SK-N-SH (cell line): ENCODE results near the gene KRT73. TPM values are rescaled to one million over a fixed set of nuclear protein-coding genes. Genes with fewer than 3 reads are reported as not detected.

Experiments used
- CTCF ChIA-PET: fragments of 300-600, 350-600 bp; formaldehyde crosslinking; extraction: SDS; loops from one replicate; lab custom pipeline; 2021; lab: Yijun Ruan, JAX
- POLR2A ChIA-PET: fragments of 350-600 bp; sonication (Branson Sonifier 250); formaldehyde crosslinking; extraction: SDS; loops from one replicate; lab custom pipeline; 2020; ENCODE audit warnings: antibody characterized with exemption, inconsistent platforms; lab: Yijun Ruan, JAX
- DNase-seq: peaks from one replicate; pipeline ENCODE4 v3.0.0; 2012
- H2AFZ ChIP-seq: fragments of 200-600 bp; sonication (generic); 2 replicates; pipeline ENCODE4 v1.8.1; 2016; ENCODE audit warnings: antibody characterized with exemption, mild to moderate bottlenecking, low read depth
- H3F3A ChIP-seq: fragments of 200-600 bp; sonication (generic); replicated peaks from 2 replicates; pipeline ENCODE3; 2016; ENCODE audit warnings: antibody characterized with exemption, mild to moderate bottlenecking; ENCODE audit not compliant: insufficient read depth
- H3K27ac ChIP-seq, 2 experiments: fragments of 200-500 bp in 1 of 2; fragments of 200-600 bp in 1 of 2; sonication (Bioruptor generic) in 1 of 2; sonication (generic), shearing (Covaris generic) in 1 of 2; 2 replicates each; pipeline versions ENCODE4 v1.5.1 to v1.6.1; 2014 to 2016; ENCODE audit warnings: low read depth in 2 of 2, inconsistent platforms in 1 of 2, low read length in 1 of 2, mild to moderate bottlenecking in 1 of 2, mixed read lengths in 1 of 2
- H3K27me3 ChIP-seq: fragments of 200-600 bp; sonication (generic), shearing (Covaris generic); 2 replicates; pipeline ENCODE4 v1.6.1; 2016; ENCODE audit warnings: mixed run types; ENCODE audit not compliant: insufficient read depth
- H3K36me3 ChIP-seq, 2 experiments: fragments of 200-500 bp in 1 of 2; fragments of 200-600 bp in 1 of 2; sonication (Bioruptor generic) in 1 of 2; sonication (generic) in 1 of 2; replicated peaks in 1 of 2; 2 replicates each; pipeline versions ENCODE3 to v1.5.1; 2014 to 2016; ENCODE audit warnings: low read length in 1 of 2, mild to moderate bottlenecking in 1 of 2; ENCODE audit not compliant: insufficient read depth in 2 of 2, control insufficient read depth in 1 of 2
- H3K4me1 ChIP-seq, 2 experiments: fragments of 200-500 bp in 1 of 2; fragments of 200-600 bp in 1 of 2; sonication (Bioruptor generic) in 1 of 2; sonication (generic), shearing (Covaris generic) in 1 of 2; 2 replicates each; pipeline versions ENCODE4 v1.5.1 to v1.6.1; 2014 to 2016; ENCODE audit warnings: low read depth in 1 of 2, low read length in 1 of 2, mixed run types in 1 of 2; ENCODE audit not compliant: insufficient read depth in 2 of 2, control insufficient read depth in 1 of 2
- H3K4me2 ChIP-seq: fragments of 200-600 bp; sonication (generic), shearing (Covaris generic); 2 replicates; pipeline ENCODE4 v1.6.1; 2017; ENCODE audit warnings: mixed run types
- H3K4me3 ChIP-seq, 2 experiments: fragments of 200-500 bp in 1 of 2; fragments of 200-600 bp in 1 of 2; sonication (Bioruptor generic) in 1 of 2; sonication (generic), shearing (Covaris generic) in 1 of 2; 2 replicates each; pipeline versions ENCODE4 v1.5.1 to v1.8.1; 2014 to 2016; ENCODE audit warnings: low read depth in 2 of 2, inconsistent platforms in 1 of 2, low read length in 1 of 2, mild to moderate bottlenecking in 1 of 2, mixed read lengths in 1 of 2, moderate library complexity in 1 of 2
- H3K79me2 ChIP-seq: fragments of 200-600 bp; sonication (generic); 2 replicates; pipeline ENCODE4 v1.8.1; 2017; ENCODE audit warnings: mild to moderate bottlenecking; ENCODE audit not compliant: insufficient read depth
- H3K9ac ChIP-seq: fragments of 200-600 bp; sonication (generic); 2 replicates; pipeline ENCODE4 v1.6.1; 2017; ENCODE audit warnings: mixed run types
- H3K9me2 ChIP-seq: fragments of 200-600 bp; sonication (generic); 2 replicates; pipeline ENCODE4 v1.6.1; 2017; ENCODE audit warnings: mixed run types
- H3K9me3 ChIP-seq: fragments of 200-600 bp; sonication (generic); 2 replicates; pipeline ENCODE4 v1.6.1; 2017; ENCODE audit warnings: mixed run types, mild to moderate bottlenecking, moderate library complexity
- H4K20me1 ChIP-seq: fragments of 200-600 bp; sonication (generic); 2 replicates; pipeline ENCODE4 v1.6.1; 2017; ENCODE audit warnings: mild to moderate bottlenecking, mixed run types; ENCODE audit not compliant: insufficient read depth
- CHD2 ChIP-seq: fragments of 150-350 bp; IDR thresholded peaks from 2 replicates; pipeline ENCODE4 v1.6.1; 2018; ENCODE audit warnings: low read length; ENCODE audit not compliant: partially characterized antibody
- CTCF ChIP-seq: fragments of 200-600 bp; sonication (generic); IDR thresholded peaks from 2 replicates; pipeline ENCODE4 v1.6.1; 2017; ENCODE audit warnings: antibody characterized with exemption, mild to moderate bottlenecking, moderate library complexity
- FOXM1 ChIP-seq: IDR thresholded peaks from 2 replicates; pipeline ENCODE4 v1.4.0; 2012; ENCODE audit warnings: low read depth, mild to moderate bottlenecking
- IRF3 ChIP-seq: fragments of 150-350 bp; IDR thresholded peaks from 2 replicates; pipeline ENCODE4 v1.6.1; 2016; ENCODE audit warnings: mild to moderate bottlenecking, low read depth, low read length
- JUND ChIP-seq: IDR thresholded peaks from 2 replicates; pipeline ENCODE4 v1.4.0; 2012
- MAX ChIP-seq: IDR thresholded peaks from 2 replicates; pipeline ENCODE4 v1.4.0; 2012; ENCODE audit warnings: low read depth
- MEF2A ChIP-seq: IDR thresholded peaks from 2 replicates; pipeline ENCODE4 v1.4.0; 2012; ENCODE audit warnings: low read depth, borderline replicate concordance
- PBX3 ChIP-seq: IDR thresholded peaks from 2 replicates; pipeline ENCODE4; 2012
- POLR2AphosphoS5 ChIP-seq: IDR thresholded peaks from 2 replicates; pipeline ENCODE4 v1.6.1; 2012; ENCODE audit warnings: low read depth, low read length
- RAD21 ChIP-seq: IDR thresholded peaks from 2 replicates; pipeline ENCODE4 v1.6.1; 2012; ENCODE audit warnings: mild to moderate bottlenecking, low read length
- REST ChIP-seq: IDR thresholded peaks from 2 replicates; pipeline ENCODE4 v1.6.1; 2012; ENCODE audit warnings: mild to moderate bottlenecking, low read depth, low read length, moderate library complexity
- SIN3A ChIP-seq: IDR thresholded peaks from 2 replicates; pipeline ENCODE4 v1.6.1; 2012; ENCODE audit warnings: low read depth, mild to moderate bottlenecking, low read length, moderate library complexity, borderline replicate concordance
- SMC3 ChIP-seq: IDR thresholded peaks from 2 replicates; pipeline ENCODE4 v1.6.1; 2012; ENCODE audit warnings: low read depth, low read length, improper control_type of control experiment
- TEAD4 ChIP-seq: IDR thresholded peaks from 2 replicates; pipeline ENCODE4 v1.4.0; 2012; ENCODE audit warnings: mild to moderate bottlenecking, borderline replicate concordance; ENCODE audit not compliant: insufficient read depth
- USF1 ChIP-seq: IDR thresholded peaks from 2 replicates; pipeline ENCODE4 v1.4.0; 2012; ENCODE audit warnings: low read depth, borderline replicate concordance
- ZBTB33 ChIP-seq: IDR thresholded peaks from 2 replicates; pipeline ENCODE4 v1.4.0; 2012; ENCODE audit warnings: low read depth, borderline replicate concordance
- WGBS: methylation state at CpG from one replicate; pipeline ENCODE4 v1.1.6; 2017; ENCODE audit warnings: low lambda C conversion rate; 5-methylcytosine and 5-hydroxymethylcytosine counted together
- polyA plus RNA-seq, 3 experiments: library from polyadenylated mRNA; depleted of rRNA; stranded (reverse); fragments of >200 nt; gene quantifications; 2 replicates each; pipeline ENCODE4 v1.2.3, GENCODE V29; 2012

Gene KRT73
- polyA plus RNA-seq, 1 of the 3 experiments (the other 2 are of a cell fraction), result not detected

- no peak for TF ChIP-seq REST
- no peak for TF ChIP-seq POLR2AphosphoS5
- no peak for TF ChIP-seq IRF3
Observed at GRCh38 chr12:52600071-52600470, 18.3 kb downstream of the KRT73 start (continued).

- H3K4me2 ChIP-seq, result no peak overlapping the region
- H3K4me1 ChIP-seq, result no peaks in the 10 kb centered on the region
- H4K20me1 ChIP-seq, result no peaks in the 10 kb centered on the region
- POLR2A ChIA-PET, result no interaction called here
- no peaks in the 10 kb centered on the region for H3K9me3 ChIP-seq
- H3K36me3 ChIP-seq, result no peaks in the 10 kb centered on the region
- no peaks in the 10 kb centered on the region for H3F3A ChIP-seq
- H3K79me2 ChIP-seq, result no peaks in the 10 kb centered on the region
- H3K27ac ChIP-seq, result no peak overlapping the region
- CTCF ChIA-PET, result interaction anchor here (0.6 kb wide), 1 partner anchor 15 kb away, joined by 4 read pairs; no protein-coding TSS in a partner anchor
- H3K27me3 ChIP-seq, result peaks cover 52% of the 10 kb centered on the region
- DNase-seq, result no peak
- H3K4me3 ChIP-seq, result no peak overlapping the region
- no peaks in the 10 kb centered on the region for H3K9me2 ChIP-seq
- no peak overlapping the region for H2AFZ ChIP-seq
- WGBS, result 15% methylated on average over 4 of the region's 5 CpGs
- H3K9ac ChIP-seq, result no peak overlapping the region
- no peak for TF ChIP-seq TEAD4
- no peak for TF ChIP-seq FOXM1
- TF ChIP-seq MAX, result no peak
- no peak for TF ChIP-seq MEF2A
- TF ChIP-seq REST, result no peak
- TF ChIP-seq ZBTB33, result no peak
- no peak for TF ChIP-seq CTCF
- no peak for TF ChIP-seq SMC3
- no peak for TF ChIP-seq USF1
- TF ChIP-seq SIN3A, result no peak
- TF ChIP-seq JUND, result no peak
- TF ChIP-seq RAD21, result no peak
- TF ChIP-seq CHD2, result no peak
- TF ChIP-seq PBX3, result no peak
Observed at GRCh38 chr12:52598966-52599365, 19.4 kb downstream of the KRT73 start.
